ENCODE results near the gene ADAM12.

- TF ChIP-seq GABPA (IDR thresholded peaks at IDR 0.05; ENCODE audit: low read depth) (no peak), KDM1A (IDR thresholded peaks at IDR 0.05; ENCODE audit: borderline replicate concordance) (no peak), SIN3A (IDR thresholded peaks at IDR 0.05; ENCODE audit: low read depth, low read length) (no peak), BCLAF1 (IDR thresholded peaks at IDR 0.05) (no peak), TARDBP (IDR thresholded peaks at IDR 0.05; ENCODE audit: borderline replicate concordance) (no peak), PRDM15 (CRISPR knock-in tag; IDR thresholded peaks at IDR 0.05) (no peak), HDAC6 (IDR thresholded peaks at IDR 0.05; ENCODE audit: unreplicated experiment) (no peak), JUND (IDR thresholded peaks at IDR 0.05; ENCODE audit: low read depth, low read length) (no peak), SMAD1 (IDR thresholded peaks at IDR 0.05; ENCODE audit: low read depth, partially characterized antibody) (no peak), EP300 (IDR thresholded peaks at IDR 0.05; ENCODE audit: borderline replicate concordance in 1 of 2, control insufficient read depth in 1 of 2, low read depth in 2 of 2, low read length in 2 of 2) (no peak), CTCF (IDR thresholded peaks at IDR 0.05 in 2 of 3, conservative IDR thresholded peaks at IDR 0.05 in 1 of 3; ENCODE audit: control insufficient read depth in 2 of 3, extremely low read depth in 1 of 3, insufficient read depth in 1 of 3, low read depth in 3 of 3, low read length in 3 of 3) (no peak), POLR2A (IDR thresholded peaks at IDR 0.05; ENCODE audit: low read depth, low read length) (no peak)
Observed at GRCh38 chr10:126016156-126016805, 372.0 kb downstream of the ADAM12 start.

Data from GM12878 (cell line).